Neuronal stem cell (in vitro differentiated cells): Measurements from ENCODE around the gene SMPD3.

Experiments
- DNase-seq: peaks from one replicate; pipeline ENCODE4 v3.0.0-alpha.2; 2013; ENCODE audit warnings: low spot score
- H2AFZ ChIP-seq: one replicate; pipeline ENCODE4 v1.6.1; 2013; ENCODE audit warnings: mild to moderate bottlenecking, low read length, inconsistent platforms
- H2AK5ac ChIP-seq: 2 replicates; pipeline ENCODE4 v1.6.1; 2013; ENCODE audit warnings: low read depth, mild to moderate bottlenecking, inconsistent platforms, low read length, moderate library complexity, mixed read lengths
- H2BK120ac ChIP-seq: 2 replicates; pipeline ENCODE4 v1.6.1; 2013; ENCODE audit warnings: low read depth, mild to moderate bottlenecking, inconsistent platforms, low read length, moderate library complexity, mixed read lengths
- H2BK12ac ChIP-seq: one replicate; pipeline ENCODE4 v1.6.1; 2013; ENCODE audit warnings: low read length, inconsistent platforms
- H2BK15ac ChIP-seq: 2 replicates; pipeline ENCODE4 v1.6.1; 2013; ENCODE audit warnings: mild to moderate bottlenecking, low read length, inconsistent platforms, mixed read lengths
- H2BK5ac ChIP-seq: one replicate; pipeline ENCODE4 v1.6.1; 2013; ENCODE audit warnings: inconsistent platforms, mild to moderate bottlenecking, low read length, moderate library complexity
- H3K14ac ChIP-seq: one replicate; pipeline ENCODE4 v1.6.1; 2013; ENCODE audit warnings: low read length, inconsistent platforms
- H3K18ac ChIP-seq: 2 replicates; pipeline ENCODE4 v1.6.1; 2013; ENCODE audit warnings: low read length, inconsistent platforms
- H3K23ac ChIP-seq: 2 replicates; pipeline ENCODE4 v1.6.1; 2013; ENCODE audit warnings: low read depth, mild to moderate bottlenecking, mixed read lengths, low read length, inconsistent platforms; ENCODE audit not compliant: poor library complexity
- H3K27ac ChIP-seq: replicated peaks from 3 replicates; pipeline ENCODE4 v1.5.1; 2013; ENCODE audit warnings: low read length, inconsistent platforms
- H3K27me3 ChIP-seq, 3 experiments: 2 replicates each; pipeline ENCODE4 v1.6.1; 2013; ENCODE audit warnings: low read length in 3 of 3, mild to moderate bottlenecking in 2 of 3, inconsistent platforms in 1 of 3, low read depth in 1 of 3, mixed read lengths in 1 of 3, moderate library complexity in 1 of 3; ENCODE audit not compliant: control insufficient read depth in 3 of 3, insufficient read depth in 3 of 3
- H3K36me3 ChIP-seq, 2 donors: replicated peaks in 1 of 2; 2 replicates each; pipeline ENCODE4 v1.6.1; 2013; ENCODE audit warnings: low read length in 2 of 2; ENCODE audit not compliant: control insufficient read depth in 2 of 2, insufficient read depth in 2 of 2
- H3K4ac ChIP-seq: 2 replicates; pipeline ENCODE4 v1.6.1; 2013; ENCODE audit warnings: inconsistent platforms, mild to moderate bottlenecking, low read length, moderate library complexity
- H3K4me1 ChIP-seq, 2 donors: 1 replicate in 1 of 2; 2 replicates in 1 of 2; pipeline ENCODE4 v1.6.1; 2013; ENCODE audit warnings: low read length in 2 of 2, low read depth in 1 of 2; ENCODE audit not compliant: control insufficient read depth in 2 of 2, insufficient read depth in 1 of 2
- H3K4me2 ChIP-seq: one replicate; pipeline ENCODE4 v1.6.1; 2013; ENCODE audit warnings: mild to moderate bottlenecking, low read length, inconsistent platforms; ENCODE audit not compliant: insufficient read depth, poor library complexity, severe bottlenecking
- H3K4me3 ChIP-seq, 2 donors: 2 replicates each; pipeline ENCODE4 v1.5.1; 2013; ENCODE audit warnings: low read length in 2 of 2, mild to moderate bottlenecking in 2 of 2, inconsistent platforms in 1 of 2, moderate library complexity in 1 of 2
- H3K79me1 ChIP-seq: one replicate; pipeline ENCODE4 v1.6.1; 2013; ENCODE audit warnings: low read depth, mild to moderate bottlenecking, inconsistent platforms, low read length, moderate library complexity
- H3K9ac ChIP-seq: one replicate; pipeline ENCODE4 v1.6.1; 2013; ENCODE audit warnings: mild to moderate bottlenecking, low read depth, low read length, inconsistent platforms; ENCODE audit not compliant: poor library complexity
- H3K9me3 ChIP-seq, 2 donors: replicated peaks in 1 of 2; 2 replicates each; pipeline versions ENCODE3 to v1.6.1; 2013; ENCODE audit warnings: low read length in 2 of 2, mild to moderate bottlenecking in 2 of 2, inconsistent platforms in 1 of 2, low read depth in 1 of 2, mixed read lengths in 1 of 2, moderate library complexity in 1 of 2; ENCODE audit not compliant: control insufficient read depth in 2 of 2, insufficient read depth in 1 of 2
- H4K8ac ChIP-seq: one replicate; pipeline ENCODE4 v1.6.1; 2013; ENCODE audit warnings: low read depth, mild to moderate bottlenecking, inconsistent platforms, low read length, moderate library complexity
- H4K91ac ChIP-seq: one replicate; pipeline ENCODE4 v1.6.1; 2013; ENCODE audit warnings: low read length, low read depth, mild to moderate bottlenecking, inconsistent platforms; ENCODE audit not compliant: poor library complexity
- WGBS, 2 donors: extraction: QIAGEN DNeasy Blood & Tissue Kit; methylation state at CpG; one replicate each; pipeline ENCODE4 v1.1.7; 2013; ENCODE audit warnings: missing lambda C conversion rate in 2 of 2, mixed read lengths in 1 of 2; ENCODE audit not compliant: insufficient read length in 2 of 2, insufficient replicate concordance in 1 of 2; ENCODE audit errors: extremely low coverage in 2 of 2; 5-methylcytosine and 5-hydroxymethylcytosine counted together

SMPD3 gene

DNA sequence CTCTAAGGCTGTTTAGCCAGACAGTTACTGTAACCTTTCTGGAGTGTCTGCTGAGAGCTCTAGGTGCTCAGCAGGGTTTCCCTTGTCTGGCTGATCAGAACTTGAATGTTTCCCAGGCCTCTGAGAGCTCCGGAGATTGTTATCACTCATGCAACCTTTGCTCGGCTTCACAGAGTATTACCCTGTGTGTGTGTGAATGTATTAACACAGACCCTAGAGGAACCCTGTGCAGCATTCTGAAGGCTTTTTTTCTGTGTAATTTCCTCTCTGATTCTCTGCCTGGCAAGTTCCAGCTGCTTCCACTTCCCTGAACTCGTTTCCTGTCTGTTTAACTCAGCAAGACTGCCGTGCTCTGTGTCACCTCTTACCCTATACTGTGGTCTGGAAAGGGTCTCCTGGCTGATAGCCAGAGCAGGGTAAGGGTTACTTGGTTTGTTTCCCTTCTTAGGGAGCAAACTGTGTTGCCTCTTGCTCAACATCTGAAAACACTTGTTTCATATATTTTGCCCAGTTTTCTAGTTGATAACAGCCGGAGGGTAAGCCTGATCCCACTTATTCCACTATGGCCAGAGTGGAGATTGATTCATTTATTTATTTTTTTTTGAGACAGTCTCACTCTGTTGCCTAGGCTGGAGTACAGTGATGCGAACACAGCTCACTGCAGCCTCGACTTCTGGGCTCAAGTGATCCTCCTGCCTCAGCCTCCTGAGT, 115.7 kb downstream of the SMPD3 start:
- Histone ChIP-seq H2AK5ac (no peak overlapping the region), H2BK15ac (no peak overlapping the region), H3K23ac (no peak overlapping the region), H3K4me2 (no peak overlapping the region), H2BK120ac (no peak overlapping the region), H3K14ac (no peak overlapping the region), H3K4me3 (no peak overlapping the region), H3K9me3 (no peaks in the 10 kb centered on the region), H2BK12ac (no peak overlapping the region), H4K91ac (no peak overlapping the region), H3K27me3 (no peaks in the 10 kb centered on the region), H3K4me1 (peaks cover 0 to 3% of the 10 kb centered on the region in 2 donors), H3K4ac (no peak overlapping the region), H3K18ac (no peak overlapping the region), H2BK5ac (no peak overlapping the region), H3K36me3 (peaks cover 18 to 80% of the 10 kb centered on the region in 2 donors), H2AFZ (no peak overlapping the region), H4K8ac (no peak overlapping the region), H3K27ac (no peak overlapping the region), H3K79me1 (no peaks in the 10 kb centered on the region), H3K9ac (no peak overlapping the region)
- no CpG with 5 or more reads among the region's 7 CpGs for WGBS, 2 donors
- no peak for DNase-seq

DNA sequence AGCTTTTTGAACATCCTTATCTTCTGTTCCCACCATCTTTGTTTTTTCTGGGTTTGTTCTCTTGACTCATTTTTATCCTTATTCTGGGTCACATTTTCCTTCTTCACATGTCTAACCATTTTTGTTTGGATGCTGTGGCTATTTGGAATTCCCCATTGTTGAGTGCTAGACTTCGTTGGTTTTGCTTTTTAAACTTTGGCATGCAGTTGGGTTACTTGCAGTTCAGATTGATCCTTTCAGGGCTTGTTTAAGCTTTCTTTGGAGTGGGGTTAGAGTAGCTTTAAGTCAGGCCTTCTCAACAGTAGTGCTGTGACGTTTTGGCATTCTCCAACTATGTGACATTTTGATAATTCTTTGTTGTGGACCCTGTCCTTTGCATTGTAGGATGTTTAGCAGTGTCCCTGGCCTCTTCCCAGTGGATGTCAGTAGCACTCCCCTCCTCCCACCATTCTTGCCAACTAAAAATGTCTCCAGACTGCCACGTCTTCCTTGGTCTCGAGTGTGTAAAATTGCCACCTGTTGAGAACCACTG, 116.4 kb downstream of the SMPD3 start:
- H3K27me3 ChIP-seq: no peaks in the 10 kb centered on the region
- H2AFZ ChIP-seq: no peak overlapping the region
- H2BK12ac ChIP-seq: no peak overlapping the region
- no peak overlapping the region for H4K8ac ChIP-seq
- no peaks in the 10 kb centered on the region for H3K79me1 ChIP-seq
- DNase-seq: no peak
- H3K9me3 ChIP-seq: no peaks in the 10 kb centered on the region
- H3K4ac ChIP-seq: no peak overlapping the region
- H2AK5ac ChIP-seq: no peak overlapping the region
- H3K36me3 ChIP-seq: peaks cover 13 to 80% of the 10 kb centered on the region in 2 donors
- H3K4me2 ChIP-seq: no peak overlapping the region
- H3K27ac ChIP-seq: no peak overlapping the region
- no peak overlapping the region for H2BK5ac ChIP-seq
- H3K9ac ChIP-seq: no peak overlapping the region
- peaks cover 0 to 3% of the 10 kb centered on the region in 2 donors for H3K4me1 ChIP-seq
- no peak overlapping the region for H3K23ac ChIP-seq
- no peak overlapping the region for H2BK15ac ChIP-seq
- no peak overlapping the region for H3K14ac ChIP-seq
- WGBS, 2 donors: no CpG with 5 or more reads among the region's 4 CpGs
- H3K18ac ChIP-seq: no peak overlapping the region
- H4K91ac ChIP-seq: no peak overlapping the region
- no peak overlapping the region for H3K4me3 ChIP-seq
- no peak overlapping the region for H2BK120ac ChIP-seq

DNA sequence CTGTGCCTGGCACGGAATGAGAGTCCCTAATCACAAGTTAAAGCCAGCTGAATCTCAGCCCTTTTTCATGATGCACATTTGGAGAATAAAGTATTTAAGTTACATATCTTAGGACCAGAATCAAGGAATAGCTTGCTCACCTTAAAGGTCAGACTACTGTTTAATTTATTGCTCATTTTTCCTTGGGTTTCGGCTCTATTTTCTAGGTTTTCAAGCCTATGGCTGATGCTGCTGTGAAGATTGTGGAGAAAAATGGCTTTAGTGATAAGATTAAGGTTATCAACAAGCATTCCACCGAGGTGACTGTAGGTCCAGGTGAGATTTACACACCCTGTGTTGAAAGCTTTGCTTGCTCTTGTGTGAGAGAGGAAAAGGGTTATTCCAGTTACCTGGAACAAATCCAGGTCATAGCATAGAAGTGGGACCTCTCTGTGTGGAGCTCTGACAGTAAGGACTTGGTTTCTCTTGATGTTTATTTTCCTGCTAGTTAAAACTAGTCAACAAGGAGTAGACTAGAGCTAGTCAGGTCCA, 119.4 kb downstream of the SMPD3 start:
- H4K8ac ChIP-seq: no peak overlapping the region
- no peak overlapping the region for H3K14ac ChIP-seq
- DNase-seq: no peak
- H2BK15ac ChIP-seq: no peak overlapping the region
- no peak overlapping the region for H3K9ac ChIP-seq
- H3K23ac ChIP-seq: no peak overlapping the region
- H3K9me3 ChIP-seq: no peaks in the 10 kb centered on the region
- no peak overlapping the region for H2AFZ ChIP-seq
- WGBS, 2 donors: no CpG with 5 or more reads among the region's 3 CpGs
- H3K4me1 ChIP-seq: peaks cover 0 to 3% of the 10 kb centered on the region in 2 donors
- H3K36me3 ChIP-seq: peaks cover 17 to 84% of the 10 kb centered on the region in 2 donors
- no peak overlapping the region for H2BK5ac ChIP-seq
- no peak overlapping the region for H2AK5ac ChIP-seq
- no peak overlapping the region for H4K91ac ChIP-seq
- H3K18ac ChIP-seq: no peak overlapping the region
- no peak overlapping the region for H3K4me2 ChIP-seq
- no peak overlapping the region for H2BK120ac ChIP-seq
- no peak overlapping the region for H3K4ac ChIP-seq
- H2BK12ac ChIP-seq: no peak overlapping the region
- no peaks in the 10 kb centered on the region for H3K79me1 ChIP-seq
- no peak overlapping the region for H3K4me3 ChIP-seq
- no peak overlapping the region for H3K27ac ChIP-seq
- H3K27me3 ChIP-seq: no peaks in the 10 kb centered on the region

DNA sequence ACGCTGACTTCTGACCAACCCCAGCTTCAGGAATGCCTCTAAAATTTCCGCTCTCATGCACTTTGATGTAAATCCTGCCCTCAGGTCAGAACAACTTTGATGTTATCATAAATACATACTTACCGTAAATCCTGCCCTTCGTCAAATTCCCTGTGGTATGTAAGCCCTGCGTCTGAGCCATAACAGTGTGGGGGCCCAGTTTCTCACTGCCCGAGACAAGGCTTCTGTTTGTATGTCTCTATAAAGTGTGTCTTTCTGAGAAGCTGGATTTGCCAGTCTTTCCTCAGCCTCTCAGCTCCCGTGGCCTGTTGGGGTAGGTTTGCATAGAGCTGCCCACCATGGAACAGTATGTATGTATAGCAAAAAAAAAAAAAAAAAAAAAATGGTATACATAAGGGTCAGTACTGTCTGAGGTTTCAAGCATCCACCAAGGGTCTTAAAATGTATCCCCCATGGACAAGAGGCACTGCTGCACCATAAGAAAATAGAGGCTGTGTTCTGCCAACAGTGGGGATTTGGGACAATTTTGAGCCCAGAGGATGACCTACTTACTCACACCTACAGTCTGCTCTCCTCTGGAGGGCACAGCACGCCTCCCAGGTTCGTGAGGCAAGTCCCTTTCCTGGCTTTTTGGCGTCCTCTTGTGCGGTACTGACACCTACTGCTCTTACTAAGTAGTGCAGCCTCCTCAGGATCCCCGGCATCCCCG, 120.0 kb downstream of the SMPD3 start:
- Histone ChIP-seq H3K36me3 (peaks cover 18 to 84% of the 10 kb centered on the region in 2 donors), H3K18ac (no peak overlapping the region), H3K14ac (no peak overlapping the region), H3K4me1 (peaks cover 0 to 3% of the 10 kb centered on the region in 2 donors), H3K23ac (no peak overlapping the region), H3K4me3 (no peak overlapping the region), H3K79me1 (no peaks in the 10 kb centered on the region), H2AFZ (no peak overlapping the region), H4K8ac (no peak overlapping the region), H2BK120ac (no peak overlapping the region), H3K27ac (no peak overlapping the region), H2AK5ac (no peak overlapping the region), H3K4me2 (no peak overlapping the region), H4K91ac (no peak overlapping the region), H3K9me3 (no peaks in the 10 kb centered on the region), H3K27me3 (no peaks in the 10 kb centered on the region), H3K4ac (no peak overlapping the region), H2BK12ac (no peak overlapping the region), H2BK5ac (no peak overlapping the region), H2BK15ac (no peak overlapping the region), H3K9ac (no peak overlapping the region)
- peak; percentile 76 for DNase-seq
- no CpG with 5 or more reads among the region's 13 CpGs for WGBS, 2 donors
